ENCODE measurements around the gene CYP4F8.

- TF ChIP-seq CTCF (IDR thresholded peaks at IDR 0.05 in 8 of 11, conservative IDR thresholded peaks at IDR 0.05 in 3 of 11) = peak; percentile 73 to 96 (median 94)
- no peak for TF ChIP-seq POLR2A (IDR thresholded peaks at IDR 0.05)
- no peak for TF ChIP-seq POLR2AphosphoS5 (IDR thresholded peaks at IDR 0.05)
These were observed 14.2 kb downstream of the CYP4F8 start for GRCh38 chr19:15629003-15629880.

Measured in spleen (tissue), 7 donors.